ENCODE data around the gene ZNF717. TPM values are rescaled to one million over a fixed set of nuclear protein-coding genes. Genes with fewer than 3 reads are reported as not detected.

Gene ZNF717
- 10 to 100 TPM in 1 of 2 donors, 1 to 10 TPM in 1; 10.0 to 12.3 TPM for total RNA-seq

DNA sequence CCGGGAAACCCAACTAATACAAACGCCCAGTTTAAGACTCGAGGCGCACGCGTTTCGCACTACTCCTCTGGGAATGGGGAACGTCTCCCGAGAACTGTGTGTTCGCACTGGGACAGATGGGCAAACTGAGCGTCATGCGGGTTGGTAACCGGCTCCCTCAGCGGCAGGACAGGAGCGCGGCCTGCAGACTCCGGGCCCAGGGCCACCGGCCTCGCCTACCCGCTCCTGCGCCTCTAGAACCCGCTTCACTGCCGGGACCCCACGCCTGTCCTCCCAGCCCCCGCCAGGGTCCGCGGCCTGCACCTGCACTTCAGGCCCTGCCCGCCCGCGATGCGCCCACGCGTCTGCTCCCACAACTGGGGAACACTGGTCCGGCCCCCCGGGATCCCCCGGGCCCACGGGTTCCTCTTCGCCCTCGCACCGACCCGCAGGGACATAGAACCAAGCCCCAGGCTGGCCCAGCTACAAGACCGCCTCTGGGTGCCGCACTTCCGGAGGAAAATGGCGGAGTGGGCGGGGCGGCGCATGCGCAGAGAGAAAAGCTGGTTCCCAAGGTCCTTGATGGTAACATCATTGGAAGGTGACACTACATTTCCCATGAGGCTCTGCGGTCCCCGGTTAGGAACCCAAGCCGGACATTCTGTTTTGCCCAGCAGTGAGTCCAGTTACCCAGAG, at the start of gene ZNF717:
TSS of gene ZNF717 (minus strand) at position 469 of the 675 bp plus-strand sequence. CDS start 2,187 bp downstream, outside the sequence.

Small RNAs within 50 kb of the gene (small RNA-seq; reads per million reads assigned to genes)
- gene MIR4273: 0 reads per million in 2 donors

Other genes starting within 250 kb of the ZNF717 start
- gene FRG2C, start 121.2 kb downstream of the ZNF717 start, total RNA-seq: not detected

Measured in melanocyte of skin (primary cell).